ENCODE measurements around the gene ABCB10.

- TF ChIP-seq SP1 (IDR thresholded peaks at IDR 0.05) = no peak
- no peak for TF ChIP-seq CTBP1 (IDR thresholded peaks at IDR 0.05; ENCODE audit: borderline replicate concordance)
- TF ChIP-seq ELF4 (IDR thresholded peaks at IDR 0.05) = no peak
- no peak for TF ChIP-seq FOXM1 (IDR thresholded peaks at IDR 0.05; ENCODE audit: borderline replicate concordance)
- no peak for TF ChIP-seq BHLHE40 (IDR thresholded peaks at IDR 0.05; ENCODE audit: borderline replicate concordance)
- no peak for TF ChIP-seq FOXK2 (IDR thresholded peaks at IDR 0.05)
- no peak for TF ChIP-seq LEF1 (IDR thresholded peaks at IDR 0.05; ENCODE audit: borderline replicate concordance)
- TF ChIP-seq FOXA1 (IDR thresholded peaks at IDR 0.05) = no peak
- TF ChIP-seq TARDBP (IDR thresholded peaks at IDR 0.05) = no peak
- TF ChIP-seq L3MBTL2 (conservative IDR thresholded peaks at IDR 0.05) = no peak
- TF ChIP-seq PKNOX1 (IDR thresholded peaks at IDR 0.05) = no peak
- TF ChIP-seq ZNF384 (IDR thresholded peaks at IDR 0.05) = no peak
- TF ChIP-seq ARNT (IDR thresholded peaks at IDR 0.05) = no peak
These were observed 31.6 kb upstream of the ABCB10 start for GRCh38 chr1:229590119-229590518.
